Cardiac fibroblast (primary cell): ENCODE results near the gene TDRD6.

Experiments used
- DNase-seq, 2 donors: peaks; one replicate each; pipeline versions ENCODE4 v3.0.0 to v3.0.0-alpha.2; 2010; ENCODE audit warnings: low read depth in 2 of 2
- H3K4me3 ChIP-seq, 2 donors: replicated peaks in 1 of 2; 1 replicate in 1 of 2; 2 replicates in 1 of 2; pipeline ENCODE4 v1.5.1; 2011; ENCODE audit warnings: low read depth in 2 of 2, low read length in 2 of 2, mild to moderate bottlenecking in 2 of 2, moderate library complexity in 1 of 2
- CTCF ChIP-seq: IDR thresholded peaks from one replicate; pipeline ENCODE4 v1.5.1; 2011; ENCODE audit warnings: low read depth, mild to moderate bottlenecking, low read length, inconsistent platforms

The TDRD6 gene

GRCh38 chr6:46730921-46731461, 43.3 kb downstream of the TDRD6 start:
- TF ChIP-seq CTCF, result no peak
- DNase-seq, result no peak
- H3K4me3 ChIP-seq, result no peak overlapping the region

GRCh38 chr6:46733341-46733801, 45.7 kb downstream of the TDRD6 start:
- H3K4me3 ChIP-seq, result no peak overlapping the region
- no peak for DNase-seq
- no peak for TF ChIP-seq CTCF

- DNase-seq, result no peak
- no peak for TF ChIP-seq CTCF
- H3K4me3 ChIP-seq, result peak within 1 kb of the TSS; percentile 21 to 29
These were observed 47.4 kb downstream of the TDRD6 start, which contains the start of gene PLA2G7 for GRCh38 chr6:46734867-46735719. PLA2G7 (minus strand) TSS chr6:46735375; CDS start chr6:46722891, 12,484 bp downstream.

GRCh38 chr6:46735720-46736031, 48.0 kb downstream of the TDRD6 start:
- TF ChIP-seq CTCF, result no peak
- H3K4me3 ChIP-seq, result no peak overlapping the region
- no peak for DNase-seq

GRCh38 chr6:46736906-46737305, 49.2 kb downstream of the TDRD6 start:
- no peak for TF ChIP-seq CTCF
- H3K4me3 ChIP-seq, result no peak overlapping the region
- DNase-seq, result no peak

GRCh38 chr6:46741482-46741881, 53.8 kb downstream of the TDRD6 start:
- H3K4me3 ChIP-seq, result no peak overlapping the region
- no peak for TF ChIP-seq CTCF
- no peak for DNase-seq
